Karpas-422 (cell line): ENCODE data around the gene PHLDA2. TPM values are rescaled to one million over a fixed set of nuclear protein-coding genes. Genes with fewer than 3 reads are reported as not detected.

Experiments used
- DNase-seq: peaks from one replicate; pipeline ENCODE4 v3.0.0-alpha.2; 2015
- H2AFZ ChIP-seq: fragments of 200-600 bp; sonication (generic); 2 replicates; pipeline ENCODE4 v1.6.1; 2014; ENCODE audit warnings: antibody characterized with exemption, low read length, mixed read lengths
- H3K27ac ChIP-seq: fragments of 200-600 bp; sonication (generic); 2 replicates; pipeline ENCODE4 v1.5.1; 2014; ENCODE audit warnings: mild to moderate bottlenecking, low read length, moderate library complexity
- H3K27me3 ChIP-seq: fragments of 200-600 bp; sonication (generic); 2 replicates; pipeline ENCODE4 v1.6.1; 2014; ENCODE audit warnings: low read length, mixed read lengths
- H3K36me3 ChIP-seq: fragments of 200-600 bp; sonication (generic); 2 replicates; pipeline ENCODE4 v1.6.1; 2014; ENCODE audit warnings: low read length, mixed read lengths; ENCODE audit not compliant: insufficient read depth
- H3K4me1 ChIP-seq: fragments of 200-600 bp; sonication (generic); 2 replicates; pipeline ENCODE4 v1.6.1; 2014; ENCODE audit warnings: mild to moderate bottlenecking, low read length, mixed read lengths
- H3K4me2 ChIP-seq: fragments of 200-600 bp; sonication (generic); 2 replicates; pipeline ENCODE4 v1.6.1; 2014; ENCODE audit warnings: low read length, low read depth, mild to moderate bottlenecking; ENCODE audit not compliant: poor library complexity, severe bottlenecking
- H3K4me3 ChIP-seq: fragments of 200-600 bp; sonication (generic); 2 replicates; pipeline ENCODE4 v1.5.1; 2014; ENCODE audit warnings: mild to moderate bottlenecking, antibody characterized with exemption, low read length, mixed read lengths
- H3K79me2 ChIP-seq: fragments of 200-600 bp; sonication (generic); 2 replicates; pipeline ENCODE4 v1.6.1; 2014; ENCODE audit warnings: mild to moderate bottlenecking, low read length, mixed read lengths
- H3K9ac ChIP-seq: fragments of 200-600 bp; sonication (generic); 2 replicates; pipeline ENCODE4 v1.6.0; 2014; ENCODE audit warnings: low read length
- H3K9me2 ChIP-seq: fragments of 200-600 bp; sonication (generic), shearing (Covaris generic); replicated peaks from 2 replicates; pipeline ENCODE4 v1.6.0; 2014; ENCODE audit warnings: mild to moderate bottlenecking, low read length, moderate library complexity; ENCODE audit not compliant: insufficient read depth
- H3K9me3 ChIP-seq: fragments of 300-700, 200-600 bp; sonication (generic); 2 replicates; pipeline ENCODE4 v1.6.1; 2014; ENCODE audit warnings: low read length, mixed read lengths
- H4K20me1 ChIP-seq: fragments of 200-600 bp; sonication (generic); 2 replicates; pipeline ENCODE4 v1.6.1; 2014; ENCODE audit warnings: mild to moderate bottlenecking, antibody characterized with exemption, low read length, low read depth; ENCODE audit not compliant: insufficient read depth
- small RNA-seq: library from RNA; depleted of rRNA; stranded (forward); fragments of <200 nt; gene quantifications from one replicate; pipeline ENCODE3, GENCODE V24; 2014
- total RNA-seq: library from RNA; depleted of rRNA; stranded (reverse); fragments of >200 nt; shearing (Covaris generic); gene quantifications from 2 replicates; pipeline ENCODE4 v1.2.3, GENCODE V29; 2014; ENCODE audit warnings: low replicate concordance; rRNA removed

Gene PHLDA2
- total RNA-seq, 1 experiment from 2014 or later = not detected

GRCh38 chr11:2883640-2883978, 45.6 kb downstream of the PHLDA2 start:
- Histone ChIP-seq H3K4me2 (no peak overlapping the region), H3K9ac (no peak overlapping the region)

DNA sequence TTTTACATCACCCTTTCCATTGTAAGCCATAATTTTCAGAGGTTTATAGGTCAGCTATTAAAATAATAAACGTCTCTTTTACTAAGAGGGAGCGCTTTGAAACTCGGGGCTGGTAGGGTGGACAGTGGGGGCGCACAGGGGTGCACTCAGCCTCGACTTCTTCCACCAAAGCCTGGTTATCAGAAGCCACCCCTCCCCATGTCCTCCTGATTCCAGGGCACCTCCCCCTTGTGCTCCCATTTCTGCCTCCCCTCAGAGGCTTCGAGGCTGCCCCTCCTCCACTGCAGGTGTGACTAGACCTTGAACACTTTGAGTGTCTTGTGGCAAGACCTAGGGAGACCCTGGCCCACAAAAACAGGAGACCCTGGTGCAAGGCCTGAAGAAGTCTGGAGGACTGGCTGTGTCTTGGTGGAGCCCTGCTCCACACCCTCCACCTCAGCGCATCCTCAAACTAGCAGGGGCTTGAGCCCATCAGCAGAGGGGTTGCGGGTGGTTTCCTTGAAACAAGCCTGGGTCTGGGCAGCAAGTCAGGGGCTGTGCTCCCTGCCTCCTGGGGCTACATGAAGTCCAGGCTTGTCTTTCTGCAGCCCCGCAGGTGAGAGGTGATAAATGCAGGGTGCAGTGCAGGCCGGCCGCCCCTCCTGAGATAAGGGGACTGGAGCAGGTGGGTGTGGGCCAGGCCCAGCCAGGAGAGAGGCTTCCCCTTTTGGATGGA, 46.7 kb downstream of the PHLDA2 start:
- no peak for DNase-seq
- H3K27me3 ChIP-seq = no peaks in the 10 kb centered on the region
- H3K27ac ChIP-seq = no peak overlapping the region
- no peaks in the 10 kb centered on the region for H3K4me1 ChIP-seq
- no peaks in the 10 kb centered on the region for H3K9me2 ChIP-seq
- H3K79me2 ChIP-seq = no peaks in the 10 kb centered on the region
- H3K36me3 ChIP-seq = no peaks in the 10 kb centered on the region
- H3K9ac ChIP-seq = no peak overlapping the region
- no peaks in the 10 kb centered on the region for H3K9me3 ChIP-seq
- H3K4me3 ChIP-seq = no peak overlapping the region
- H2AFZ ChIP-seq = no peak overlapping the region
- H4K20me1 ChIP-seq = no peaks in the 10 kb centered on the region
- no peak overlapping the region for H3K4me2 ChIP-seq

More at GRCh38 chr11:2883640-2883978, 45.6 kb downstream of the PHLDA2 start:
- Histone ChIP-seq H4K20me1 (no peaks in the 10 kb centered on the region), H3K27ac (no peak overlapping the region), H3K4me3 (no peak overlapping the region), H3K4me1 (no peaks in the 10 kb centered on the region), H3K36me3 (no peaks in the 10 kb centered on the region), H3K9me2 (no peaks in the 10 kb centered on the region), H3K9me3 (no peaks in the 10 kb centered on the region), H2AFZ (no peak overlapping the region), H3K79me2 (no peaks in the 10 kb centered on the region), H3K27me3 (no peaks in the 10 kb centered on the region)
- no peak for DNase-seq

GRCh38 chr11:2881981-2882375, 47.2 kb downstream of the PHLDA2 start:
- Histone ChIP-seq H2AFZ (no peak overlapping the region), H3K4me2 (no peak overlapping the region), H3K9me2 (no peaks in the 10 kb centered on the region), H4K20me1 (no peaks in the 10 kb centered on the region), H3K9ac (no peak overlapping the region), H3K9me3 (no peaks in the 10 kb centered on the region), H3K4me1 (no peaks in the 10 kb centered on the region), H3K27me3 (no peaks in the 10 kb centered on the region), H3K36me3 (no peaks in the 10 kb centered on the region), H3K79me2 (no peaks in the 10 kb centered on the region), H3K27ac (no peak overlapping the region), H3K4me3 (no peak overlapping the region)
- no peak for DNase-seq

DNA sequence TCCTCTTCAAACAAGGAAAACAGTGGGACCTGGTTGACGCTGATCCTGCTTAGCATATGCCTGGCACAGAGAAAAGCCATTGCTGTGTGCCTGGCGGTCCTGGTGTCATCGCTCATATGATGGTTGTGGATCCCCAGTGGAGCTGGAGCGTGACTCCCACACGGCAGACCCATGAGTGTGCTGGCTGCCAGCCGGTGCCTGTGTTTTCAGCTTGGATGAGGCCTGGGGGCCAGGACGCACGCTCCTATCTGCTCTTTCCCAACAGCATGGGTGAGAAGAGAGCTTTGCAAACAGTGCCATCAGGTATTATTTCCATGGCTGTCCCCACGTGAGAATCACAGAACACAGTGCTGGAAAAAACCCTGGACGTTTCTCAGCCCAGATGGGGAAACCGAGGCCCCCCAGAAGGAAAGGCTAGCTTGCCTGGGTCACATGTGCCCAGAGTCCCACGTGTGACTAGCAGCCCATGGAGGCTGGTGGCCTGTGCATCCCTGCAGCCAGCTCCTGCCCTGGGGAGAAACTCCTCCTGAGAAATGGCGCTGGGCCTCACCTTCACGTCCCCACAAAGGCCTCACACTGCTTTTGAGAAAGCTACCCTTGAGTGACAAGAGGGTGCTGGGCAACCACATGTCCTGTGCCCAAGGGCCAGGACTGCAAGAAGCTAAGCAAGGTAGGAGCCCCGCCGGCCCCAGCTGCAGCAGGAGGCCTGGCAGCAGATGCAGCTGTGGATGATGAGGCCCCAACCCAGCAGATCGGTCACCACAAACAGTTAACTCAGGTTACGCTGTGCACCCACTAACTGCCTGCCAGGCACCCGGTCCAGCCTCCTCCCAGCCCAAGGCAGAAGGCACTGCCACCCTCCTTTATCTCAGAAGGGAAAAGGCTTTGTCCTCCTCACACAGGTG, 47.9 kb downstream of the PHLDA2 start:
- no peaks in the 10 kb centered on the region for H4K20me1 ChIP-seq
- H3K9me2 ChIP-seq = no peaks in the 10 kb centered on the region
- H3K4me2 ChIP-seq = no peak overlapping the region
- H2AFZ ChIP-seq = no peak overlapping the region
- H3K27me3 ChIP-seq = no peaks in the 10 kb centered on the region
- DNase-seq = no peak
- H3K4me1 ChIP-seq = no peaks in the 10 kb centered on the region
- H3K9ac ChIP-seq = no peak overlapping the region
- no peak overlapping the region for H3K27ac ChIP-seq
- H3K79me2 ChIP-seq = no peaks in the 10 kb centered on the region
- no peak overlapping the region for H3K4me3 ChIP-seq
- no peaks in the 10 kb centered on the region for H3K36me3 ChIP-seq
- H3K9me3 ChIP-seq = no peaks in the 10 kb centered on the region

DNA sequence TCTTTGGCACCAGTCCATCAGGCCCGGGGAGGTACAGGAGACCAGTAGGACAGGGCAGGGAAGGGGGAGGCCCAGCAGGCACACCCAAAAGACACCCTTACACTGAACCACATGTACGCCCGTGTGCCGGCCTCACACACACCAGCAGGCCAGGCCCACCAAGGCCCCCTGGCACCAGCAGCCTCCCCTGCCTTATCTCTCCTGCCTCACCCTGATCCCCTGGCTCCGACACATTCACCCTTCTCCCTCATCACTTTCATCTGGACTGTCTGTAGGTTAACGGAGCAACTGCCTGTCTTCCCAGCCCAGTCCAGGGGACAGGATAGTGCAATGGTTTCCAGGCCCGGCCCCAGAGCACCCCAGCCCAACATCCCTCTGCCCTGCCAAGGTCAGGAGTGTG, 48.6 kb downstream of the PHLDA2 start:
- DNase-seq = no peak
- H3K4me2 ChIP-seq = no peak overlapping the region
- H3K27me3 ChIP-seq = no peaks in the 10 kb centered on the region
- no peak overlapping the region for H3K4me3 ChIP-seq
- no peak overlapping the region for H2AFZ ChIP-seq
- no peak overlapping the region for H3K27ac ChIP-seq
- H3K9me3 ChIP-seq = no peaks in the 10 kb centered on the region
- no peaks in the 10 kb centered on the region for H4K20me1 ChIP-seq
- no peaks in the 10 kb centered on the region for H3K9me2 ChIP-seq
- no peaks in the 10 kb centered on the region for H3K4me1 ChIP-seq
- H3K36me3 ChIP-seq = no peaks in the 10 kb centered on the region
- H3K79me2 ChIP-seq = no peaks in the 10 kb centered on the region
- no peak overlapping the region for H3K9ac ChIP-seq

- Histone ChIP-seq H3K36me3 (no peaks in the 10 kb centered on the region), H3K4me1 (no peaks in the 10 kb centered on the region), H3K9ac (no peak overlapping the region), H3K4me3 (no peak overlapping the region), H2AFZ (no peak overlapping the region), H3K27ac (no peak overlapping the region), H3K79me2 (no peaks in the 10 kb centered on the region), H4K20me1 (no peaks in the 10 kb centered on the region), H3K4me2 (no peak overlapping the region), H3K9me2 (no peaks in the 10 kb centered on the region), H3K9me3 (no peaks in the 10 kb centered on the region), H3K27me3 (no peaks in the 10 kb centered on the region)
- DNase-seq = no peak
These were observed 50.4 kb downstream of the PHLDA2 start for GRCh38 chr11:2878782-2879181.

Small RNAs within 50 kb of the gene (small RNA-seq; reads per million reads assigned to genes)
- 4.7 reads per million, percentile 78 among the genes with 10 or more reads in this experiment for gene SNORA54

Other genes with a start within 250 kb of the PHLDA2 start
- 2.7 and 3.0 TPM in 2 replicates for gene KCNQ1OT1, start 229.4 kb downstream of the PHLDA2 start, total RNA-seq
- not detected in 2 replicates for gene CDKN1C, start 43.6 kb downstream of the PHLDA2 start, total RNA-seq
- 80.5 and 171 TPM in 2 replicates for gene NAP1L4, start 62.9 kb upstream of the PHLDA2 start, total RNA-seq
- 55.8 and 80.6 TPM in 2 replicates for gene CARS1, start 128.0 kb upstream of the PHLDA2 start, total RNA-seq
- gene OSBPL5, start 235.9 kb upstream of the PHLDA2 start, total RNA-seq = not detected in 2 replicates